H9 (cell line): Measurements from ENCODE around the gene ABCE1. TPM values are rescaled to one million over a fixed set of nuclear protein-coding genes. Genes with fewer than 3 reads are reported as not detected.

Experiments
- DNase-seq: peaks from one replicate; pipeline ENCODE4 v3.0.0-alpha.2; 2017
- H2AFZ ChIP-seq: one replicate; pipeline ENCODE4 v1.6.1; 2013; ENCODE audit warnings: mild to moderate bottlenecking, low read length, control low read depth, moderate library complexity
- H2AK5ac ChIP-seq: 2 replicates; pipeline ENCODE4 v1.6.1; 2013; ENCODE audit warnings: low read length, control low read depth, mixed read lengths; ENCODE audit not compliant: insufficient read length
- H2BK120ac ChIP-seq: one replicate; pipeline ENCODE4 v1.6.1; 2013; ENCODE audit warnings: low read depth, mild to moderate bottlenecking, low read length, control low read depth, inconsistent platforms; ENCODE audit not compliant: poor library complexity, severe bottlenecking
- H2BK12ac ChIP-seq: 2 replicates; pipeline ENCODE4 v1.6.1; 2013; ENCODE audit warnings: low read length, control low read depth, mixed read lengths, low read depth; ENCODE audit not compliant: insufficient read length
- H2BK15ac ChIP-seq: 2 replicates; pipeline ENCODE4 v1.6.1; 2013; ENCODE audit warnings: low read depth, low read length, control low read depth
- H2BK20ac ChIP-seq: one replicate; pipeline ENCODE4 v1.6.1; 2013; ENCODE audit warnings: low read depth, mild to moderate bottlenecking, low read length, control low read depth, inconsistent platforms; ENCODE audit not compliant: poor library complexity, severe bottlenecking
- H2BK5ac ChIP-seq: 2 replicates; pipeline ENCODE4 v1.6.1; 2013; ENCODE audit warnings: low read length, control low read depth, mixed read lengths; ENCODE audit not compliant: insufficient read length
- H3K14ac ChIP-seq: 2 replicates; pipeline ENCODE4 v1.6.1; 2013; ENCODE audit warnings: low read length, control low read depth; ENCODE audit not compliant: insufficient read depth
- H3K18ac ChIP-seq: 2 replicates; pipeline ENCODE4 v1.6.1; 2013; ENCODE audit warnings: low read depth, mild to moderate bottlenecking, mixed read lengths, low read length, control low read depth; ENCODE audit not compliant: insufficient read length
- H3K23ac ChIP-seq: 2 replicates; pipeline ENCODE4 v1.6.1; 2013; ENCODE audit warnings: low read length, control low read depth, mixed read lengths, low read depth; ENCODE audit not compliant: insufficient read length
- H3K23me2 ChIP-seq: 2 replicates; pipeline ENCODE4 v1.6.1; 2013; ENCODE audit warnings: low read depth, mild to moderate bottlenecking, mixed read lengths, low read length, control low read depth; ENCODE audit not compliant: insufficient read length, poor library complexity, severe bottlenecking
- H3K27ac ChIP-seq: 2 replicates; pipeline ENCODE4 v1.5.1; 2013; ENCODE audit warnings: low read length, control low read depth, mixed read lengths, low read depth; ENCODE audit not compliant: insufficient read length
- H3K27me3 ChIP-seq: 2 replicates; pipeline ENCODE4 v1.6.1; 2013; ENCODE audit warnings: low read length, control low read depth, inconsistent platforms; ENCODE audit not compliant: insufficient read depth
- H3K4ac ChIP-seq: 2 replicates; pipeline ENCODE4 v1.6.1; 2013; ENCODE audit warnings: low read depth, mild to moderate bottlenecking, control low read depth, inconsistent platforms, low read length, moderate library complexity
- H3K4me1 ChIP-seq: 2 replicates; pipeline ENCODE4 v1.6.1; 2013; ENCODE audit warnings: low read length, control low read depth, inconsistent platforms; ENCODE audit not compliant: insufficient read depth
- H3K4me2 ChIP-seq: 2 replicates; pipeline ENCODE4 v1.6.1; 2013; ENCODE audit warnings: low read length, control low read depth, mixed read lengths; ENCODE audit not compliant: insufficient read length, insufficient read depth
- H3K56ac ChIP-seq: 2 replicates; pipeline ENCODE4 v1.6.1; 2013; ENCODE audit warnings: low read depth, mild to moderate bottlenecking, mixed read lengths, low read length, control low read depth; ENCODE audit not compliant: insufficient read length
- H3K79me1 ChIP-seq: 2 replicates; pipeline ENCODE4 v1.6.1; 2013; ENCODE audit warnings: low read depth, mild to moderate bottlenecking, moderate library complexity, low read length, control low read depth, inconsistent platforms; ENCODE audit not compliant: insufficient read depth, poor library complexity, severe bottlenecking
- H3K79me2 ChIP-seq: 2 replicates; pipeline ENCODE4 v1.6.1; 2013; ENCODE audit warnings: low read length, control low read depth, inconsistent platforms; ENCODE audit not compliant: insufficient read depth
- H3K9ac ChIP-seq: 2 replicates; pipeline ENCODE4 v1.6.1; 2013; ENCODE audit warnings: low read length, control low read depth, mixed read lengths; ENCODE audit not compliant: insufficient read length; ENCODE audit errors: extremely low read depth
- H3K9me3 ChIP-seq: one replicate; pipeline ENCODE4 v1.6.1; 2013; ENCODE audit warnings: low read depth, low read length, inconsistent platforms; ENCODE audit not compliant: control insufficient read depth
- H3T11ph ChIP-seq: one replicate; pipeline ENCODE4 v1.6.1; 2013; ENCODE audit warnings: mild to moderate bottlenecking, low read length, control low read depth, inconsistent platforms
- H4K20me1 ChIP-seq: one replicate; pipeline ENCODE4 v1.6.1; 2013; ENCODE audit not compliant: control insufficient read depth, insufficient read length, insufficient read depth
- H4K5ac ChIP-seq: 2 replicates; pipeline ENCODE4 v1.6.1; 2013; ENCODE audit warnings: low read depth, mild to moderate bottlenecking, mixed read lengths, low read length, control low read depth; ENCODE audit not compliant: insufficient read length
- H4K8ac ChIP-seq: replicated peaks from 2 replicates; pipeline ENCODE4 v1.6.1; 2013; ENCODE audit warnings: low read length, control low read depth, mixed read lengths, low read depth; ENCODE audit not compliant: insufficient read length
- H4K91ac ChIP-seq: 2 replicates; pipeline ENCODE4 v1.6.1; 2013; ENCODE audit warnings: low read depth, mild to moderate bottlenecking, moderate library complexity, mixed read lengths, low read length, control low read depth; ENCODE audit not compliant: insufficient read length
- H3K27ac Mint-ChIP-seq, 3 experiments: 2 replicates in 2 of 3; 3 replicates in 1 of 3; pipeline ENCODE4 v1.8.0; 2020 to 2021; ENCODE audit warnings: mixed read lengths in 3 of 3, mild to moderate bottlenecking in 1 of 3, moderate library complexity in 1 of 3
- H3K27me3 Mint-ChIP-seq: 2 replicates; pipeline ENCODE4 v1.8.0; 2021; ENCODE audit warnings: low read depth, mild to moderate bottlenecking, moderate library complexity, mixed read lengths
- H3K36me3 Mint-ChIP-seq, 3 experiments: 2 replicates in 2 of 3; 3 replicates in 1 of 3; pipeline ENCODE4 v1.8.0; 2020 to 2021; ENCODE audit warnings: low read depth in 3 of 3, mixed read lengths in 3 of 3; ENCODE audit not compliant: insufficient read depth in 1 of 3
- H3K4me1 Mint-ChIP-seq, 2 experiments: 2 replicates each; pipeline ENCODE4 v1.8.0; 2020; ENCODE audit warnings: mixed read lengths in 2 of 2
- H3K4me3 Mint-ChIP-seq, 2 experiments: 2 replicates in 1 of 2; 3 replicates in 1 of 2; pipeline ENCODE4 v1.8.0; 2020 to 2021; ENCODE audit warnings: mild to moderate bottlenecking in 2 of 2, mixed read lengths in 2 of 2, moderate library complexity in 1 of 2
- H3K9me3 Mint-ChIP-seq, 2 experiments: 2 replicates in 1 of 2; 3 replicates in 1 of 2; pipeline ENCODE4 v1.8.0; 2020; ENCODE audit warnings: mild to moderate bottlenecking in 2 of 2, mixed read lengths in 2 of 2, moderate library complexity in 1 of 2
- CTCF ChIP-seq: fragments of 200-600 bp; sonication (generic); conservative IDR thresholded peaks from 3 replicates; pipeline ENCODE4 v1.8.0; 2021; ENCODE audit warnings: antibody characterized with exemption, mild to moderate bottlenecking
- WGBS: extraction: QIAGEN DNeasy Blood & Tissue Kit; methylation state at CpG from one replicate; pipeline ENCODE4 v1.1.7; 2013; ENCODE audit warnings: missing lambda C conversion rate, low lambda C conversion rate, mixed read lengths; ENCODE audit not compliant: insufficient read length; ENCODE audit errors: extremely low coverage; 5-methylcytosine and 5-hydroxymethylcytosine counted together
- total RNA-seq: library from RNA; stranded (reverse); gene quantifications from 2 replicates; pipeline ENCODE4 v1.2.1, GENCODE V29; 2021

Gene ABCE1
- total RNA-seq, 1 experiment from 2014 or later, result 112 TPM

GRCh38 chr4:145156986-145157385 is 58.9 kb downstream of the ABCE1 start:
- H3K18ac ChIP-seq, result no peak overlapping the region
- H3K27ac ChIP-seq, result no peak overlapping the region
- no peak overlapping the region for H2AK5ac ChIP-seq
- no peak overlapping the region for H4K91ac ChIP-seq
- no peak overlapping the region for H3K4ac ChIP-seq
- H3K23me2 ChIP-seq, result no peaks in the 10 kb centered on the region
- H2AFZ ChIP-seq, result no peak overlapping the region
- peaks cover 19 to 79% (median 56%) of the 10 kb centered on the region in 3 experiments for H3K36me3 Mint-ChIP-seq
- H2BK12ac ChIP-seq, result no peak overlapping the region
- no peak for DNase-seq
- no peak overlapping the region for H3K56ac ChIP-seq
- no peaks in the 10 kb centered on the region for H3K27me3 ChIP-seq
- H3T11ph ChIP-seq, result no peak overlapping the region
- H3K14ac ChIP-seq, result no peak overlapping the region
- H4K8ac ChIP-seq, result no peak overlapping the region
- peak overlapping the region; percentile 83 for H2BK20ac ChIP-seq
- peaks cover 2% of the 10 kb centered on the region for H3K79me2 ChIP-seq
- no peak overlapping the region for H2BK15ac ChIP-seq
- no peak overlapping the region for H2BK5ac ChIP-seq
- no peaks in the 10 kb centered on the region for H3K9me3 ChIP-seq
- no peak overlapping the region for H3K23ac ChIP-seq
- no peak overlapping the region for H3K9ac ChIP-seq
- H3K4me3 Mint-ChIP-seq, result no peak overlapping the region
- no peak overlapping the region for H3K4me2 ChIP-seq
- no peaks in the 10 kb centered on the region for H4K20me1 ChIP-seq
- no CpG with 5 or more reads among the region's 2 CpGs for WGBS
- H3K4me1 Mint-ChIP-seq, result no peaks in the 10 kb centered on the region
- no peak overlapping the region for H3K27ac Mint-ChIP-seq
- no peaks in the 10 kb centered on the region for H3K27me3 Mint-ChIP-seq
- no peak overlapping the region for H4K5ac ChIP-seq
- H2BK120ac ChIP-seq, result no peak overlapping the region
- H3K4me1 ChIP-seq, result no peaks in the 10 kb centered on the region
- no peak for TF ChIP-seq CTCF
- H3K9me3 Mint-ChIP-seq, result no peaks in the 10 kb centered on the region
- H3K79me1 ChIP-seq, result no peaks in the 10 kb centered on the region
